PC-9 (cell line): ENCODE measurements around the gene ERICH2.

ENCODE experiments used
- EZH2 ChIP-seq: fragments of 200-600 bp; sonication (generic); IDR thresholded peaks from 2 replicates; pipeline ENCODE4 v1.8.0; 2017; ENCODE audit warnings: antibody characterized with exemption, low read depth
- TF ChIP-seq, protein P1 (sequence below): fragments of 200-600 bp; sonication (generic); conservative IDR thresholded peaks from 2 replicates; pipeline ENCODE4 v1.6.1; 2017; ENCODE audit warnings: mixed run types, antibody characterized with exemption, mild to moderate bottlenecking, moderate library complexity

DNA sequence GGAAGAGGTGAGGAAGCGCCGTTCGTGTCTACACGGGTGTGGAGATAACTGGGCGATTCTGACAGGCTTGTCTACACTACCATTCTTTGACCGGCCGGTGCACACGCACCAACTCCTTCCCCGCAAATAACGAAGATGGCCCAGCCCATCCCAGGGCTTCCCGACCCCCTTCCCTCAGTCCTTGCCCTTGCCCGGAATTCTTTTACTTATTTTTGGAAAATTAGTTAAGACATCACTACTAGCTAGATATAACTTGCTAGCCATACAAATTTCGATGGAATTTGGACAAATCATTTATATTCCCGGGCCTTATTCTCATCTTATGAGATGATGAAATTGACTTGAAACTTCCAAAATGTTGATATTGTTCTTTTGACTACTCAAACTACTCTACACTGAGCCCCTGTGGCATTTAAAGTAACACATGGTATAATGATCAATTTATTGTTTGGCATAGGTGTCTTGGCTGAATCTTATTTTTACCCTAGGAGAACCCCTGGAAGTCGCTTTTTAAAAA, 1.3 kb downstream of the ERICH2 start:
- TF ChIP-seq, protein P1, sequence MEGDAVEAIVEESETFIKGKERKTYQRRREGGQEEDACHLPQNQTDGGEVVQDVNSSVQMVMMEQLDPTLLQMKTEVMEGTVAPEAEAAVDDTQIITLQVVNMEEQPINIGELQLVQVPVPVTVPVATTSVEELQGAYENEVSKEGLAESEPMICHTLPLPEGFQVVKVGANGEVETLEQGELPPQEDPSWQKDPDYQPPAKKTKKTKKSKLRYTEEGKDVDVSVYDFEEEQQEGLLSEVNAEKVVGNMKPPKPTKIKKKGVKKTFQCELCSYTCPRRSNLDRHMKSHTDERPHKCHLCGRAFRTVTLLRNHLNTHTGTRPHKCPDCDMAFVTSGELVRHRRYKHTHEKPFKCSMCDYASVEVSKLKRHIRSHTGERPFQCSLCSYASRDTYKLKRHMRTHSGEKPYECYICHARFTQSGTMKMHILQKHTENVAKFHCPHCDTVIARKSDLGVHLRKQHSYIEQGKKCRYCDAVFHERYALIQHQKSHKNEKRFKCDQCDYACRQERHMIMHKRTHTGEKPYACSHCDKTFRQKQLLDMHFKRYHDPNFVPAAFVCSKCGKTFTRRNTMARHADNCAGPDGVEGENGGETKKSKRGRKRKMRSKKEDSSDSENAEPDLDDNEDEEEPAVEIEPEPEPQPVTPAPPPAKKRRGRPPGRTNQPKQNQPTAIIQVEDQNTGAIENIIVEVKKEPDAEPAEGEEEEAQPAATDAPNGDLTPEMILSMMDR: no peak
- no peak for TF ChIP-seq EZH2
